ENCODE measurements around the gene SLC22A2. TPM values are rescaled to one million over a fixed set of nuclear protein-coding genes. Genes with fewer than 3 reads are reported as not detected.

Gene SLC22A2
- total RNA-seq, 1 donor from 2014 or later: not detected

DNA sequence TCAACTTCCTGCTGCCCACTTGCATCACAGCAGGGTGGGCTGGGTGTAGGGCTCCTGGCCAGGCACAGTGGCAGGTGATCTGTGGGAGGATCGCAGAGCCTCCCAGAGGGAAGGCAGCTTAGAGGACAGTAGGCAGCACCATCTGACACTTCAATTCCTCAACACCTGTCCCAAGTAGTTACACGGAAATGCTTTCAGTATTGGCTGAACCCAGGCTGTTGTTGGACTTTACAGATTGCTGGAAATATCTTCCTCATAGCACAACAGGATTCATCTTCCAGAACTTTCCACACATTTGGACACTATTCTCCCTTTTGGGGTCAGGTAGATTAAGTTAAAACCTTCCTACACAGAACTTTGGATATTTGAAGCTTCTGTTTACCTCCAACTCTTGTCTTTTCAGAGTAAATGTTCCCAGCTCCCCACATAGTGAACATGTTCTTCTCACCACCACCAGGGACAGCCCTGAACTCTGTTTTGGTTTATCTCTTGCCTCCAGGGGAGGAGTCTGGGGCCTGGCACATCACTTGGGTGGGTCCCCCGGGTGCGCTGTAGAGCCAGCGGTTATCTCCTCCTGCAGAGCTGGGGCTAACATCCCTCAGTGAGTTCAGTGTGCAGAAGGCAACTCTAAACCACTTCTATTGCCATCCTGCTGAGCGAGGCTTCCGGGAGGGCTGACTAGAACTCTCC is 3.5 kb upstream of the SLC22A2 start:
- Histone ChIP-seq H3K4me2 (no peak overlapping the region), H4K20me1 (ENCODE audit: low read depth) (no peaks in the 10 kb centered on the region), H3K9me3 (ENCODE audit: low read depth) (no peaks in the 10 kb centered on the region), H3K4me1 (no peaks in the 10 kb centered on the region), H3K79me2 (ENCODE audit: low read depth) (no peaks in the 10 kb centered on the region), H3K27me3 (no peaks in the 10 kb centered on the region), H3F3A (ENCODE audit: low read depth) (no peaks in the 10 kb centered on the region), H3K4me3 (no peak overlapping the region), H3K9ac (no peak overlapping the region), H3K27ac (no peak overlapping the region), H3K36me3 (no peaks in the 10 kb centered on the region), H2AFZ (replicated peaks) (no peak overlapping the region)
- no peaks in the 10 kb centered on the region for H3K36me3 Mint-ChIP-seq
- peak overlapping the region; percentile 48 for H3K4me3 Mint-ChIP-seq
- TF ChIP-seq EZH2 (IDR thresholded peaks at IDR 0.05) (no peak), EZH2phosphoT487 (IDR thresholded peaks at IDR 0.05) (no peak)
- TF ChIP-seq, protein P1, sequence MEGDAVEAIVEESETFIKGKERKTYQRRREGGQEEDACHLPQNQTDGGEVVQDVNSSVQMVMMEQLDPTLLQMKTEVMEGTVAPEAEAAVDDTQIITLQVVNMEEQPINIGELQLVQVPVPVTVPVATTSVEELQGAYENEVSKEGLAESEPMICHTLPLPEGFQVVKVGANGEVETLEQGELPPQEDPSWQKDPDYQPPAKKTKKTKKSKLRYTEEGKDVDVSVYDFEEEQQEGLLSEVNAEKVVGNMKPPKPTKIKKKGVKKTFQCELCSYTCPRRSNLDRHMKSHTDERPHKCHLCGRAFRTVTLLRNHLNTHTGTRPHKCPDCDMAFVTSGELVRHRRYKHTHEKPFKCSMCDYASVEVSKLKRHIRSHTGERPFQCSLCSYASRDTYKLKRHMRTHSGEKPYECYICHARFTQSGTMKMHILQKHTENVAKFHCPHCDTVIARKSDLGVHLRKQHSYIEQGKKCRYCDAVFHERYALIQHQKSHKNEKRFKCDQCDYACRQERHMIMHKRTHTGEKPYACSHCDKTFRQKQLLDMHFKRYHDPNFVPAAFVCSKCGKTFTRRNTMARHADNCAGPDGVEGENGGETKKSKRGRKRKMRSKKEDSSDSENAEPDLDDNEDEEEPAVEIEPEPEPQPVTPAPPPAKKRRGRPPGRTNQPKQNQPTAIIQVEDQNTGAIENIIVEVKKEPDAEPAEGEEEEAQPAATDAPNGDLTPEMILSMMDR (IDR thresholded peaks at IDR 0.05): no peak
- H3K4me1 Mint-ChIP-seq: peaks cover 4% of the 10 kb centered on the region
- H3K27ac Mint-ChIP-seq: no peak overlapping the region
- H3K27me3 Mint-ChIP-seq (ENCODE audit: insufficient read depth, low read depth): peaks cover under 1% of the 10 kb centered on the region
- DNase-seq (ENCODE audit: low spot score): no peak
- no peaks in the 10 kb centered on the region for H3K9me3 Mint-ChIP-seq

GRCh38 chr6:160260803-160261450 is 2.3 kb upstream of the SLC22A2 start:
- no peak overlapping the region for H3K4me3 Mint-ChIP-seq
- H3K4me3 ChIP-seq: no peak overlapping the region
- no peaks in the 10 kb centered on the region for H3K9me3 ChIP-seq (ENCODE audit: low read depth)
- H4K20me1 ChIP-seq (ENCODE audit: low read depth): no peaks in the 10 kb centered on the region
- H3K4me1 ChIP-seq: no peaks in the 10 kb centered on the region
- no peak for DNase-seq (ENCODE audit: low spot score)
- H3K36me3 ChIP-seq: no peaks in the 10 kb centered on the region
- H3F3A ChIP-seq (ENCODE audit: low read depth): no peaks in the 10 kb centered on the region
- H2AFZ ChIP-seq (replicated peaks): no peak overlapping the region
- no peaks in the 10 kb centered on the region for H3K9me3 Mint-ChIP-seq
- H3K4me1 Mint-ChIP-seq: peaks cover 4% of the 10 kb centered on the region
- H3K9ac ChIP-seq: no peak overlapping the region
- no peaks in the 10 kb centered on the region for H3K36me3 Mint-ChIP-seq
- H3K27ac ChIP-seq: no peak overlapping the region
- H3K27ac Mint-ChIP-seq: no peak overlapping the region
- peaks cover 2% of the 10 kb centered on the region for H3K27me3 Mint-ChIP-seq (ENCODE audit: insufficient read depth, low read depth)
- TF ChIP-seq, protein P1 (IDR thresholded peaks at IDR 0.05): no peak
- H3K4me2 ChIP-seq: no peak overlapping the region
- no peaks in the 10 kb centered on the region for H3K79me2 ChIP-seq (ENCODE audit: low read depth)
- H3K27me3 ChIP-seq: no peaks in the 10 kb centered on the region

- Histone ChIP-seq H3K27ac (no peak overlapping the region), H3K79me2 (ENCODE audit: low read depth) (no peaks in the 10 kb centered on the region), H3K36me3 (no peaks in the 10 kb centered on the region), H2AFZ (replicated peaks) (no peak overlapping the region), H3K27me3 (no peaks in the 10 kb centered on the region), H3K9ac (no peak overlapping the region), H3F3A (ENCODE audit: low read depth) (no peaks in the 10 kb centered on the region), H3K9me3 (ENCODE audit: low read depth) (no peaks in the 10 kb centered on the region), H3K4me2 (no peak overlapping the region), H3K4me3 (no peak overlapping the region), H3K4me1 (no peaks in the 10 kb centered on the region), H4K20me1 (ENCODE audit: low read depth) (no peaks in the 10 kb centered on the region)
- H3K4me1 Mint-ChIP-seq: peaks cover 4% of the 10 kb centered on the region
- H3K9me3 Mint-ChIP-seq: no peaks in the 10 kb centered on the region
- DNase-seq (ENCODE audit: low spot score): no peak
- TF ChIP-seq EZH2 (IDR thresholded peaks at IDR 0.05): no peak
- H3K36me3 Mint-ChIP-seq: no peaks in the 10 kb centered on the region
- H3K27ac Mint-ChIP-seq: no peak overlapping the region
- peaks cover 2% of the 10 kb centered on the region for H3K27me3 Mint-ChIP-seq (ENCODE audit: insufficient read depth, low read depth)
- H3K4me3 Mint-ChIP-seq: no peak overlapping the region
Observed at GRCh38 chr6:160260367-160260766, 1.7 kb upstream of the SLC22A2 start.

- Mint-ChIP-seq H3K27me3 (ENCODE audit: insufficient read depth, low read depth) (peaks cover 2% of the 10 kb centered on the region), H3K4me3 (no peak overlapping the region), H3K9me3 (no peaks in the 10 kb centered on the region), H3K4me1 (peaks cover 4% of the 10 kb centered on the region), H3K27ac (peak overlapping the region; percentile 14), H3K36me3 (no peaks in the 10 kb centered on the region)
- Histone ChIP-seq H3K27me3 (no peaks in the 10 kb centered on the region), H3K4me1 (no peaks in the 10 kb centered on the region), H3K9ac (no peak overlapping the region), H3K79me2 (ENCODE audit: low read depth) (no peaks in the 10 kb centered on the region), H3K36me3 (no peaks in the 10 kb centered on the region), H3K4me2 (no peak overlapping the region), H3K27ac (no peak overlapping the region), H3K9me3 (ENCODE audit: low read depth) (no peaks in the 10 kb centered on the region), H3K4me3 (no peak overlapping the region), H4K20me1 (ENCODE audit: low read depth) (no peaks in the 10 kb centered on the region), H3F3A (ENCODE audit: low read depth) (no peaks in the 10 kb centered on the region), H2AFZ (replicated peaks) (no peak overlapping the region)
- TF ChIP-seq EZH2phosphoT487 (IDR thresholded peaks at IDR 0.05) (no peak), EZH2 (IDR thresholded peaks at IDR 0.05) (no peak)
- TF ChIP-seq, protein P1 (IDR thresholded peaks at IDR 0.05): no peak
- DNase-seq (ENCODE audit: low spot score): peak; percentile 33
Observed at GRCh38 chr6:160259598-160259997, 977 bp upstream of the SLC22A2 start.
